GM10266 (cell line): Measurements from ENCODE around the gene TUBGCP6.

Source experiments
- DNase-seq: peaks from one replicate; pipeline ENCODE4 v3.0.0; 2012; ENCODE audit errors: extremely low spot score
- CTCF ChIP-seq: IDR thresholded peaks from 2 replicates; pipeline ENCODE4 v1.5.1; 2012; ENCODE audit warnings: mild to moderate bottlenecking, low read depth; ENCODE audit not compliant: control insufficient read depth, insufficient read depth; ENCODE audit errors: missing control alignments

TUBGCP6 gene

GRCh38 chr22:50179937-50180726 is 64.7 kb downstream of the TUBGCP6 start:
- TF ChIP-seq CTCF = no peak
- no peak for DNase-seq

- no peak for DNase-seq
- TF ChIP-seq CTCF = no peak
Observed at GRCh38 chr22:50178871-50179869, 65.7 kb downstream of the TUBGCP6 start.

- DNase-seq = no peak
- no peak for TF ChIP-seq CTCF
Observed at GRCh38 chr22:50178471-50178864, 66.4 kb downstream of the TUBGCP6 start.

- no peak for DNase-seq
- no peak for TF ChIP-seq CTCF
Observed at GRCh38 chr22:50177537-50178470, 67.0 kb downstream of the TUBGCP6 start.

- DNase-seq = no peak
- TF ChIP-seq CTCF = no peak
Observed at GRCh38 chr22:50176850-50177536, 67.8 kb downstream of the TUBGCP6 start.
